Peyer's patch (tissue), 4 donors: ENCODE results near the gene STX7.

Source experiments
- CTCF ChIP-seq, 6 experiments: fragments of 450-650 bp in 4 of 6; fragments of 200-600 bp in 2 of 6; sonication (generic) in 1 of 6; IDR thresholded peaks; one replicate each; pipeline ENCODE4 v1.5.1; 2017 to 2019; ENCODE audit warnings: antibody characterized with exemption in 6 of 6, mild to moderate bottlenecking in 3 of 6, moderate library complexity in 1 of 6
- POLR2A ChIP-seq, 2 donors: fragments of 450-650 bp; IDR thresholded peaks; one replicate each; pipeline ENCODE4 v1.5.1; 2017; ENCODE audit warnings: antibody characterized with exemption in 2 of 2, mild to moderate bottlenecking in 2 of 2, moderate library complexity in 2 of 2

GRCh38 chr6:132537977-132538376, 25.1 kb upstream of the STX7 start, which contains the start of gene TAAR9:
- TF ChIP-seq CTCF (IDR thresholded peaks at IDR 0.05): no peak
- TF ChIP-seq POLR2A (IDR thresholded peaks at IDR 0.05): no peak
